ENCODE data around the gene TAS2R19. TPM values are rescaled to one million over a fixed set of nuclear protein-coding genes. Genes with fewer than 3 reads are reported as not detected.
"Not testable (repeated sequence)": the region's sequence is repeated elsewhere in the genome, so short reads cannot be mapped to it uniquely, and the experiment has no call there.

TAS2R19 gene
- total RNA-seq, 1 donor from 2014 or later: 9.9 TPM

- H3K4me3 ChIP-seq (ENCODE audit: low read length in 3 of 3); H3K36me3 ChIP-seq (ENCODE audit: control insufficient read depth in 3 of 3, insufficient read depth in 3 of 3, low read length in 3 of 3); H3K4me1 ChIP-seq (ENCODE audit: control insufficient read depth in 3 of 3, insufficient read depth in 3 of 3, low read length in 3 of 3); H3K27me3 ChIP-seq (ENCODE audit: control insufficient read depth in 3 of 3, insufficient read depth in 3 of 3, low read length in 3 of 3); H3K27ac ChIP-seq (ENCODE audit: low read depth, low read length); H3K9ac ChIP-seq (ENCODE audit: low read depth in 1 of 3, low read length in 3 of 3); H3K9me3 ChIP-seq (ENCODE audit: control insufficient read depth in 3 of 3, low read length in 3 of 3): not testable (repeated sequence)
Observed at GRCh38 chr12:11041366-11041765, 18.9 kb upstream of the TAS2R19 start.

- H3K27ac ChIP-seq (ENCODE audit: low read depth, low read length): no peak overlapping the region
- no peaks in the 10 kb centered on the region for H3K9me3 ChIP-seq (ENCODE audit: control insufficient read depth in 3 of 3, low read length in 3 of 3)
- peaks cover 0 to 3% (median 0%) of the 10 kb centered on the region in 3 donors for H3K36me3 ChIP-seq (ENCODE audit: control insufficient read depth in 3 of 3, insufficient read depth in 3 of 3, low read length in 3 of 3)
- H3K27me3 ChIP-seq (ENCODE audit: control insufficient read depth in 3 of 3, insufficient read depth in 3 of 3, low read length in 3 of 3): no peaks in the 10 kb centered on the region
- no peak overlapping the region for H3K9ac ChIP-seq (ENCODE audit: low read depth in 1 of 3, low read length in 3 of 3)
- H3K4me1 ChIP-seq (ENCODE audit: control insufficient read depth in 3 of 3, insufficient read depth in 3 of 3, low read length in 3 of 3): no peaks in the 10 kb centered on the region
- no peak overlapping the region for H3K4me3 ChIP-seq (ENCODE audit: low read length in 3 of 3)
Observed at GRCh38 chr12:11040162-11040561, 17.7 kb upstream of the TAS2R19 start.

- no peaks in the 10 kb centered on the region for H3K4me1 ChIP-seq (ENCODE audit: control insufficient read depth in 3 of 3, insufficient read depth in 3 of 3, low read length in 3 of 3)
- H3K27ac ChIP-seq (ENCODE audit: low read depth, low read length): no peak overlapping the region
- no peak overlapping the region for H3K4me3 ChIP-seq (ENCODE audit: low read length in 3 of 3)
- no peak overlapping the region for H3K9ac ChIP-seq (ENCODE audit: low read depth in 1 of 3, low read length in 3 of 3)
- H3K9me3 ChIP-seq (ENCODE audit: control insufficient read depth in 3 of 3, low read length in 3 of 3): no peaks in the 10 kb centered on the region
- no peaks in the 10 kb centered on the region for H3K36me3 ChIP-seq (ENCODE audit: control insufficient read depth in 3 of 3, insufficient read depth in 3 of 3, low read length in 3 of 3)
- H3K27me3 ChIP-seq (ENCODE audit: control insufficient read depth in 3 of 3, insufficient read depth in 3 of 3, low read length in 3 of 3): no peaks in the 10 kb centered on the region
Observed at GRCh38 chr12:11039171-11039570, 16.8 kb upstream of the TAS2R19 start.

DNA sequence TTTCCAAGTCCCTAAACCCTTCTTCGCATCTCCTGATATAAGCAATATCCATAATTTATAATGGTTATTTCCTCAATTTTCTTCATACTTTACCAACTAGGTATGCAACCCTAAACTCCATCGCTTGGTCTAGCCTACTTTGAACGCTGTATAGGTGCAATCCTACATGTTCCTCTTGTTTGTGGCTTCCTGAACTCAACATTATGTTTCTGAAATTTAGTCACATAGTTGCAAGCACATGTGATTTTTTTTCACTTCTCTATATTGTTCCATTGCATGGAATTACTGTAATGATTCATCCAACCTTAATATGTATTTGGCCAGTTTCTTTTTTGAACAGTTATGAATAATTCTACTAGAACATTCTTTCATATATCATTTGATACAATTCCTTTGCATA is 11.5 kb upstream of the TAS2R19 start:
- H3K27ac ChIP-seq (ENCODE audit: low read depth, low read length); H3K4me1 ChIP-seq (ENCODE audit: control insufficient read depth in 3 of 3, insufficient read depth in 3 of 3, low read length in 3 of 3); H3K4me3 ChIP-seq (ENCODE audit: low read length in 3 of 3); H3K9ac ChIP-seq (ENCODE audit: low read depth in 1 of 3, low read length in 3 of 3); H3K27me3 ChIP-seq (ENCODE audit: control insufficient read depth in 3 of 3, insufficient read depth in 3 of 3, low read length in 3 of 3); H3K36me3 ChIP-seq (ENCODE audit: control insufficient read depth in 3 of 3, insufficient read depth in 3 of 3, low read length in 3 of 3); H3K9me3 ChIP-seq (ENCODE audit: control insufficient read depth in 3 of 3, low read length in 3 of 3): not testable (repeated sequence)

GRCh38 chr12:11031307-11031706 is 8.9 kb upstream of the TAS2R19 start, which contains the start of gene TAS2R31:
TAS2R31 (minus strand) TSS chr12:11031407; CDS start chr12:11031335, 72 bp downstream.
- Histone ChIP-seq H3K9ac (ENCODE audit: low read depth in 1 of 3, low read length in 3 of 3) (no peak within 1 kb of the TSS), H3K27me3 (ENCODE audit: control insufficient read depth in 3 of 3, insufficient read depth in 3 of 3, low read length in 3 of 3) (no peaks in the 10 kb centered on the region), H3K4me3 (ENCODE audit: low read length in 3 of 3) (no peak within 1 kb of the TSS), H3K4me1 (ENCODE audit: control insufficient read depth in 3 of 3, insufficient read depth in 3 of 3, low read length in 3 of 3) (no peaks in the 10 kb centered on the region), H3K36me3 (ENCODE audit: control insufficient read depth in 3 of 3, insufficient read depth in 3 of 3, low read length in 3 of 3) (peaks cover 0 to 7% (median 3%) of the 10 kb centered on the region in 3 donors), H3K27ac (ENCODE audit: low read depth, low read length) (no peak within 1 kb of the TSS), H3K9me3 (ENCODE audit: control insufficient read depth in 3 of 3, low read length in 3 of 3) (no peaks in the 10 kb centered on the region)

- Histone ChIP-seq H3K27me3 (ENCODE audit: control insufficient read depth in 3 of 3, insufficient read depth in 3 of 3, low read length in 3 of 3) (no peaks in the 10 kb centered on the region), H3K4me1 (ENCODE audit: control insufficient read depth in 3 of 3, insufficient read depth in 3 of 3, low read length in 3 of 3) (no peaks in the 10 kb centered on the region), H3K27ac (ENCODE audit: low read depth, low read length) (no peak overlapping the region), H3K9ac (ENCODE audit: low read depth in 1 of 3, low read length in 3 of 3) (no peak overlapping the region), H3K4me3 (ENCODE audit: low read length in 3 of 3) (no peak overlapping the region), H3K9me3 (ENCODE audit: control insufficient read depth in 3 of 3, low read length in 3 of 3) (no peaks in the 10 kb centered on the region), H3K36me3 (ENCODE audit: control insufficient read depth in 3 of 3, insufficient read depth in 3 of 3, low read length in 3 of 3) (peaks cover 0 to 10% (median 3%) of the 10 kb centered on the region in 3 donors)
Observed at GRCh38 chr12:11026118-11026517, 3.7 kb upstream of the TAS2R19 start.

DNA sequence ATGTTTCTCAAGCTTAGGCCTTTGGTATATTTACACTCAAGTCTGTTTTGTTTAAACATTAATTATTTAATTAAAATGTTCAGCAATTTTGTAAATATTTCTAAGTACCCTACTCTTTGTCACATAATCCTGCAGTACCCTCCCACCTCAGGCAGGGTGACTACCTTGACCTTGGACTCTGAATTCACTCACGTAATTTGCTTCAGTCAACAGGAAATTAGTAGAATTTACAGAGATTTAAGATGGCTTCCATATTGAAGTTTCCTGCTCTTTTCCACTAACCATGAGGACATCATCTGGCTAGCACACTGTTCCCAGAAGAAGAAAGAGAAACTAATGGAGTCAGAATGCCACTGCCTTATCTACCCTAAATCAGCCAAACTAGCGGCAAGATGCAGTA is 967 bp upstream of the TAS2R19 start:
- Histone ChIP-seq H3K4me1 (ENCODE audit: control insufficient read depth in 3 of 3, insufficient read depth in 3 of 3, low read length in 3 of 3) (no peaks in the 10 kb centered on the region), H3K36me3 (ENCODE audit: control insufficient read depth in 3 of 3, insufficient read depth in 3 of 3, low read length in 3 of 3) (peaks cover 2 to 10% (median 3%) of the 10 kb centered on the region in 3 donors), H3K4me3 (ENCODE audit: low read length in 3 of 3) (no peak overlapping the region), H3K9ac (ENCODE audit: low read depth in 1 of 3, low read length in 3 of 3) (no peak overlapping the region), H3K27me3 (ENCODE audit: control insufficient read depth in 3 of 3, insufficient read depth in 3 of 3, low read length in 3 of 3) (no peaks in the 10 kb centered on the region), H3K27ac (ENCODE audit: low read depth, low read length) (no peak overlapping the region), H3K9me3 (ENCODE audit: control insufficient read depth in 3 of 3, low read length in 3 of 3) (no peaks in the 10 kb centered on the region)

GRCh38 chr12:11016937-11017336 is 5.5 kb downstream of the TAS2R19 start:
- no peaks in the 10 kb centered on the region for H3K27me3 ChIP-seq (ENCODE audit: control insufficient read depth in 3 of 3, insufficient read depth in 3 of 3, low read length in 3 of 3)
- no peaks in the 10 kb centered on the region for H3K4me1 ChIP-seq (ENCODE audit: control insufficient read depth in 3 of 3, insufficient read depth in 3 of 3, low read length in 3 of 3)
- peaks cover 2 to 5% (median 3%) of the 10 kb centered on the region in 3 donors for H3K36me3 ChIP-seq (ENCODE audit: control insufficient read depth in 3 of 3, insufficient read depth in 3 of 3, low read length in 3 of 3)
- H3K9me3 ChIP-seq (ENCODE audit: control insufficient read depth in 3 of 3, low read length in 3 of 3): no peaks in the 10 kb centered on the region
- no peak overlapping the region for H3K9ac ChIP-seq (ENCODE audit: low read depth in 1 of 3, low read length in 3 of 3)
- no peak overlapping the region for H3K4me3 ChIP-seq (ENCODE audit: low read length in 3 of 3)
- no peak overlapping the region for H3K27ac ChIP-seq (ENCODE audit: low read depth, low read length)

DNA sequence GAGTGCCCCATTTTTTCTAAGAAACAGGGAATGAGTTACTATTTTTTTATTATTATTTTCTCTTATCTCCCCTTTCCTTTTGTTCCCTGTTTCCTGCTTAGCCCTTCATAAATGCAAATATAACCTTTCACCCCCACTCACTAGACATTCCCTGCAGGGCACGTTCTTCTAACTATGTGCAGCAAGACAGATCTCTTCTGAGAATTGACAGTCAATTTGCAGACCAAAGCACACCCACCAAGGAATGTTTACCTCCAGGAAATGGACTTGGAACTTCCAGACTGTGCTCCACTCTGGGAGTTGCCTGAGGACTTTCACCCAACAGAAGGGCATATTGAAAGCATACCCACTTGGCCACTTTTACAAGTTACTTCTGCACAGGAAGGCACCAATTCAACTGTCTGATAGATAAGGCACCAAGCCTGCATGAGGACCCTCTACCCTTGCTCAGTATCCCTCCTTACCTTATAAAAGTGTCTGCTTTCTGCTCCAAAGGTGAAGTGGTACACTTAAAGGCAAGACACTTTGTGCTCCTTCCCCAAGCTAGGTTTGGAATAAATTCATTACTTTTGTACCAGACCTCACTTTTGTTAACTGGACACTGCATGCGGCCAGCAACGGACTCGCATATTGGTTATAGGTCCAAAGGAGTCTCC is 6.5 kb downstream of the TAS2R19 start:
- H3K4me1 ChIP-seq (ENCODE audit: control insufficient read depth in 3 of 3, insufficient read depth in 3 of 3, low read length in 3 of 3): no peaks in the 10 kb centered on the region
- no peaks in the 10 kb centered on the region for H3K9me3 ChIP-seq (ENCODE audit: control insufficient read depth in 3 of 3, low read length in 3 of 3)
- H3K36me3 ChIP-seq (ENCODE audit: control insufficient read depth in 3 of 3, insufficient read depth in 3 of 3, low read length in 3 of 3): peaks cover 2 to 5% (median 3%) of the 10 kb centered on the region in 3 donors
- no peak overlapping the region for H3K4me3 ChIP-seq (ENCODE audit: low read length in 3 of 3)
- H3K9ac ChIP-seq (ENCODE audit: low read depth in 1 of 3, low read length in 3 of 3): no peak overlapping the region
- H3K27ac ChIP-seq (ENCODE audit: low read depth, low read length): no peak overlapping the region
- no peaks in the 10 kb centered on the region for H3K27me3 ChIP-seq (ENCODE audit: control insufficient read depth in 3 of 3, insufficient read depth in 3 of 3, low read length in 3 of 3)

DNA sequence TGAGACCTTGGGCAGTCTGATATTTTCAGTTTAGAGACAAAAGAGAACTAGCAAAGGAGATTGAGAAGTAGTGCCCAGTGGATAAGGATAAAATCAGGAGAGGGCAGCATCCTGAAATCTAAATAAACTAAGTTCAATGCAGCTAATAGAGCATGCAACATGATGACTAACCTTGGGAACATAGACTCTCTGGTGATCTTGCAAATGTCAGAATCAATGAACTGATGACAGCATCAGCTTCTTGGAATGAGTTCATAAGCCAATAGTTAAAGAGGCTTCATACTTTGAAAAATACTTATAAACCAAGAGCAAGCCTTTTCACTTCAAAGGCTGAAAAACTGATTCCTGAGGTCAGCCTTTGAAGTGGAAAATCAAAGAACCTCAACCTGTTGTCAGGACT is 8.2 kb downstream of the TAS2R19 start:
- Histone ChIP-seq H3K36me3 (ENCODE audit: control insufficient read depth in 3 of 3, insufficient read depth in 3 of 3, low read length in 3 of 3) (peaks cover 2 to 5% (median 3%) of the 10 kb centered on the region in 3 donors), H3K9ac (ENCODE audit: low read depth in 1 of 3, low read length in 3 of 3) (no peak overlapping the region), H3K27ac (ENCODE audit: low read depth, low read length) (no peak overlapping the region), H3K4me1 (ENCODE audit: control insufficient read depth in 3 of 3, insufficient read depth in 3 of 3, low read length in 3 of 3) (no peaks in the 10 kb centered on the region), H3K9me3 (ENCODE audit: control insufficient read depth in 3 of 3, low read length in 3 of 3) (no peaks in the 10 kb centered on the region), H3K4me3 (ENCODE audit: low read length in 3 of 3) (no peak overlapping the region), H3K27me3 (ENCODE audit: control insufficient read depth in 3 of 3, insufficient read depth in 3 of 3, low read length in 3 of 3) (no peaks in the 10 kb centered on the region)

All from skeletal muscle tissue (tissue), 4 donors.